ENCODE measurements around the gene LBX1. TPM values are rescaled to one million over a fixed set of nuclear protein-coding genes. Genes with fewer than 3 reads are reported as not detected.

Gene LBX1
- total RNA-seq, 2 experiments from 2014 or later = not detected

DNA sequence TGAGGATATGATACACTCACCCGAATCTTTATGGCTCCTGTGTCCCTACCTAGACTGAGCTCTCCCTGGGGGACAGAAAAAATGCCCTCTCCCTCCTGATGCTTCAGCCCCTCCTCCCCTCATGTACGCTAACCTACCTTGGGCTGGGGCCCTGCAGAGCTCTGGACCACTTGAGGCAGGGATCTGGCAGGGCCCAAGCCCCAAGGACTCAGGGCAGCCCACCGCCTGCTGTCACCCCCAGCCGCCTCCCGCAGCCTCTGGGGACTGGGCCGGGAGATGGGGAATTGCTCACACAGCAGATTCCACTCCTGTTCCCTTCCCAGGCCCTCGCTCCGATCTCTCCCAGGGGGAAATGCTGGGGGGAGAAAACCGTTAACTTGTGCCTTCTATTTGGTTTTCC lies 32.9 kb upstream of the LBX1 start:
- H3K27me3 ChIP-seq (ENCODE audit: control insufficient read depth in 1 of 2, insufficient read depth in 2 of 2, low read length in 2 of 2) = peaks cover 17 to 35% of the 10 kb centered on the region in 2 experiments
- ChIA-PET CTCF (no interaction called here), POLR2A (no interaction called here)
- DNase-seq (no peak), ATAC-seq (ENCODE audit: poor library complexity) (no peak)
- Mint-ChIP-seq H3K4me3 (no peak overlapping the region), H3K9me3 (peaks cover 4% of the 10 kb centered on the region), H3K36me3 (ENCODE audit: low read depth) (no peaks in the 10 kb centered on the region), H3K4me1 (ENCODE audit: low read depth) (no peaks in the 10 kb centered on the region), H3K27ac (no peak overlapping the region), H3K27me3 (peaks cover 55% of the 10 kb centered on the region)
- peaks cover 5 to 9% of the 10 kb centered on the region in 2 experiments for H3K9me3 ChIP-seq (ENCODE audit: control insufficient read depth in 1 of 2, insufficient read depth in 1 of 2, low read length in 2 of 2)
- no peak overlapping the region for H3K4me3 ChIP-seq (ENCODE audit: low read length)
- H3K27ac ChIP-seq (ENCODE audit: low read depth in 1 of 2, low read length in 2 of 2) = no peak overlapping the region
- no peaks in the 10 kb centered on the region for H3K4me1 ChIP-seq (ENCODE audit: insufficient read depth, low read length)
- H3K36me3 ChIP-seq (ENCODE audit: insufficient read depth, low read length) = no peaks in the 10 kb centered on the region
- TF ChIP-seq, protein P1, sequence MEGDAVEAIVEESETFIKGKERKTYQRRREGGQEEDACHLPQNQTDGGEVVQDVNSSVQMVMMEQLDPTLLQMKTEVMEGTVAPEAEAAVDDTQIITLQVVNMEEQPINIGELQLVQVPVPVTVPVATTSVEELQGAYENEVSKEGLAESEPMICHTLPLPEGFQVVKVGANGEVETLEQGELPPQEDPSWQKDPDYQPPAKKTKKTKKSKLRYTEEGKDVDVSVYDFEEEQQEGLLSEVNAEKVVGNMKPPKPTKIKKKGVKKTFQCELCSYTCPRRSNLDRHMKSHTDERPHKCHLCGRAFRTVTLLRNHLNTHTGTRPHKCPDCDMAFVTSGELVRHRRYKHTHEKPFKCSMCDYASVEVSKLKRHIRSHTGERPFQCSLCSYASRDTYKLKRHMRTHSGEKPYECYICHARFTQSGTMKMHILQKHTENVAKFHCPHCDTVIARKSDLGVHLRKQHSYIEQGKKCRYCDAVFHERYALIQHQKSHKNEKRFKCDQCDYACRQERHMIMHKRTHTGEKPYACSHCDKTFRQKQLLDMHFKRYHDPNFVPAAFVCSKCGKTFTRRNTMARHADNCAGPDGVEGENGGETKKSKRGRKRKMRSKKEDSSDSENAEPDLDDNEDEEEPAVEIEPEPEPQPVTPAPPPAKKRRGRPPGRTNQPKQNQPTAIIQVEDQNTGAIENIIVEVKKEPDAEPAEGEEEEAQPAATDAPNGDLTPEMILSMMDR (IDR thresholded peaks at IDR 0.05) = no peak
- intact Hi-C loops (cut with DNase I, micrococcal nuclease) = no loop called here

DNA sequence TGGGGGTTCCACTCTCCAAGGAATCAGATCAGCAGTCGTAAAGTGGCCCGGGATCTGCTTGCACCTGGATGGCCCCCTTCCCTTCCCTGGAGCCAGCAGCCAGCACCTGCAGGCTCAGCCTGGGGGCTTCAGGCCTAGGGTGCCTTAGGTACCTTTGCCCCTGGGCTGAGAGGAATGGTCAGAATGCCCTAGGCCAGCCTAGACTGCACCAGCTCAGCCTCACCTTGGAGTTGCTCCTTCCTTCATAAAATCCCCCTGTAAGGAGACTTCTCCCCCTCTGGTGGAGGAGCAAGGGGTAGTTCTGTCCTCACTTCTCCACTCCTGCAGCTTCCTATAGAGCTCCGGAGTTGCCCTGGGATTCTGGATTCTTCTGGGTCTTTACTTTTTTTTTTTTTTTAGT lies 32.4 kb upstream of the LBX1 start:
- TF ChIP-seq, protein P1 (IDR thresholded peaks at IDR 0.05) = no peak
- Histone ChIP-seq H3K27me3 (ENCODE audit: control insufficient read depth in 1 of 2, insufficient read depth in 2 of 2, low read length in 2 of 2) (peaks cover 17 to 35% of the 10 kb centered on the region in 2 experiments), H3K9me3 (ENCODE audit: control insufficient read depth in 1 of 2, insufficient read depth in 1 of 2, low read length in 2 of 2) (peaks cover 5 to 9% of the 10 kb centered on the region in 2 experiments), H3K36me3 (ENCODE audit: insufficient read depth, low read length) (no peaks in the 10 kb centered on the region), H3K27ac (ENCODE audit: low read depth in 1 of 2, low read length in 2 of 2) (no peak overlapping the region), H3K4me3 (ENCODE audit: low read length) (no peak overlapping the region), H3K4me1 (ENCODE audit: insufficient read depth, low read length) (no peaks in the 10 kb centered on the region)
- peaks cover 4% of the 10 kb centered on the region for H3K9me3 Mint-ChIP-seq
- ChIA-PET CTCF (no interaction called here), POLR2A (no interaction called here)
- peaks cover 55% of the 10 kb centered on the region for H3K27me3 Mint-ChIP-seq
- H3K4me1 Mint-ChIP-seq (ENCODE audit: low read depth) = no peaks in the 10 kb centered on the region
- H3K4me3 Mint-ChIP-seq = no peak overlapping the region
- no peak overlapping the region for H3K27ac Mint-ChIP-seq
- H3K36me3 Mint-ChIP-seq (ENCODE audit: low read depth) = no peaks in the 10 kb centered on the region
- DNase-seq (no peak), ATAC-seq (ENCODE audit: poor library complexity) (no peak)
- intact Hi-C loops (cut with DNase I, micrococcal nuclease) = no loop called here

DNA sequence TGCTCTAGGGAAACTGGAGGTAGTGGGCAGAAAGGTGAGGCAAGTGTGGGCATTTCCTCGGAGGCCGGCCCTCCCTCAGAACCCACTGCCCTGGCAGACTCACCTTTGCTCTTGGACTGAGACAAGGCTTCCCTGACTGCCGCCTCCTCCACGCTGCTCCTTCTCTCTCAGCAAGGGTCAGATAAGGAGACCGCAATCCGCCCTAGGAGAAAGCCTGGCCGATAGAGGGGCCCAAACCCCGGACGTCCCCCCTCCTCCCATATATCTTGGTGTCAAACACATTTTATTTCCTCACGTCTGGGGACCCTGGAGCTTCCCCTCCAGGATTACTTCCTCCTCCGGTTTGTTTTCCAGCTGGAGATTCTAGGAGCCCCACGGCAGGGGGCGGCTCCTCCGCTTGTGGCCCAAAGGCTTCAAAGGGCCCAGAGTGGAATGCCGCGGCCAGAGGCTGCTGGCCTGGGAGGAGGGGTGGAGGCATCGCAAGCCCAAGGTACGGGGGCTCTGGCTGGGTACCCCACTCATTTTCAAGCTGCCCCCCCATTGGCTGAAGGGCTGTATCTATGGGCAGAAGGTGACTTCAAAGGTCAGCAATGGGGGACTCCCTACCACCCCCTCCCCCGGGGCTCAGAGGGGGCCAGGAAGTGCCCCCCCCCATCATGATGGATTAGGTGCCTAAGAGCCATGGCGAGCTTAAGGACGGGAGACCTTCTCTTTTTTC lies 31.7 kb upstream of the LBX1 start:
- Histone ChIP-seq H3K36me3 (ENCODE audit: insufficient read depth, low read length) (no peaks in the 10 kb centered on the region), H3K4me3 (ENCODE audit: low read length) (no peak overlapping the region), H3K27ac (ENCODE audit: low read depth in 1 of 2, low read length in 2 of 2) (no peak overlapping the region), H3K27me3 (ENCODE audit: control insufficient read depth in 1 of 2, insufficient read depth in 2 of 2, low read length in 2 of 2) (peaks cover 17 to 35% of the 10 kb centered on the region in 2 experiments), H3K9me3 (ENCODE audit: control insufficient read depth in 1 of 2, insufficient read depth in 1 of 2, low read length in 2 of 2) (peaks cover 5 to 9% of the 10 kb centered on the region in 2 experiments), H3K4me1 (ENCODE audit: insufficient read depth, low read length) (no peaks in the 10 kb centered on the region)
- ChIA-PET POLR2A (no interaction called here), CTCF (no interaction called here)
- Mint-ChIP-seq H3K4me3 (no peak overlapping the region), H3K36me3 (ENCODE audit: low read depth) (no peaks in the 10 kb centered on the region), H3K27ac (no peak overlapping the region), H3K4me1 (ENCODE audit: low read depth) (no peaks in the 10 kb centered on the region), H3K27me3 (peaks cover 61% of the 10 kb centered on the region), H3K9me3 (peaks cover 4% of the 10 kb centered on the region)
- intact Hi-C loops (cut with DNase I, micrococcal nuclease) = no loop called here
- TF ChIP-seq, protein P1 (IDR thresholded peaks at IDR 0.05) = no peak
- no peak for DNase-seq
- no peak for ATAC-seq (ENCODE audit: poor library complexity)

Data from CD4-positive, alpha-beta T cell (primary cell).